K562 (cell line): Measurements from ENCODE around the gene ZDHHC24. TPM values are rescaled to one million over a fixed set of nuclear protein-coding genes. Genes with fewer than 3 reads are reported as not detected.

Source experiments
- ATAC-seq: fragments of 200-7000 bp; cut with Tn5 transposase; 3 replicates; pipeline ENCODE4 v1.9.1; 2020; ENCODE audit warnings: moderate library complexity
- BruUV-seq: library from RNA; stranded (reverse); fragments of 400-500 nt; replicated peaks from 2 replicates; lab custom pipeline; 2021; lab: Mats Ljungman, UMichigan
- CTCF ChIA-PET: fragments of 300-600 bp; formaldehyde crosslinking; extraction: SDS; loops from one replicate; lab custom pipeline; 2021; ENCODE audit warnings: low intra/inter-chr PET ratio; lab: Yijun Ruan, JAX
- POLR2A ChIA-PET: fragments of 300-600, 350-650 bp; sonication (Branson Sonifier 250); formaldehyde crosslinking; extraction: SDS; loops from one replicate; lab custom pipeline; 2021; ENCODE audit warnings: antibody characterized with exemption, inconsistent platforms; lab: Yijun Ruan, JAX
- DNase-seq, 4 experiments: peaks; one replicate each; pipeline versions ENCODE4 v3.0.0 to v3.0.0-alpha.2; 2011 to 2018; ENCODE audit warnings: low spot score in 3 of 4, mixed read lengths in 3 of 4; ENCODE audit errors: extremely low read depth in 1 of 4
- FAIRE-seq: peaks from 2 replicates; lab custom pipeline; 2011; peaks lifted over from hg19 to GRCh38; lab: Jason Lieb, UNC
- H2AFZ ChIP-seq: 2 replicates; pipeline ENCODE4 v1.6.0; 2011; ENCODE audit warnings: low read depth, low read length, control low read depth, inconsistent platforms
- H3K27ac ChIP-seq: fragments of 200-600 bp; 3 replicates; pipeline ENCODE4 v1.8.0; 2011; ENCODE audit warnings: low read depth, mild to moderate bottlenecking, control low read depth, inconsistent platforms, low read length, moderate library complexity, mixed read lengths; ENCODE audit errors: extremely low read depth
- H3K27me3 ChIP-seq, 2 experiments: fragments of 300-600 bp in 1 of 2; 2 replicates in 1 of 2; 3 replicates in 1 of 2; pipeline versions ENCODE4 v1.6.0 to v1.8.0; 2011; ENCODE audit warnings: inconsistent platforms in 2 of 2, low read length in 2 of 2, mild to moderate bottlenecking in 1 of 2, mixed read lengths in 1 of 2, moderate library complexity in 1 of 2; ENCODE audit not compliant: control insufficient read depth in 2 of 2, insufficient read depth in 2 of 2
- H3K36me3 ChIP-seq: fragments of 300-600 bp; 3 replicates; pipeline ENCODE4 v1.8.0; 2011; ENCODE audit warnings: mild to moderate bottlenecking, low read length, inconsistent platforms; ENCODE audit not compliant: control insufficient read depth, insufficient read depth
- H3K4me1 ChIP-seq, 2 experiments: fragments of 200-600 bp in 1 of 2; replicated peaks in 1 of 2; 2 replicates in 1 of 2; 3 replicates in 1 of 2; pipeline versions ENCODE4 v1.5.1 to v1.8.0; 2011; ENCODE audit warnings: inconsistent platforms in 2 of 2, low read length in 2 of 2, mild to moderate bottlenecking in 1 of 2, mixed read lengths in 1 of 2, moderate library complexity in 1 of 2; ENCODE audit not compliant: control insufficient read depth in 2 of 2, insufficient read depth in 2 of 2
- H3K4me2 ChIP-seq: 2 replicates; pipeline ENCODE4 v1.6.1; 2011; ENCODE audit warnings: low read length, control low read depth, inconsistent platforms, mixed read lengths; ENCODE audit not compliant: insufficient read depth
- H3K4me3 ChIP-seq: fragments of 200-600 bp; sonication (generic), shearing (Covaris generic); 2 replicates; pipeline ENCODE4 v1.5.1; 2016; ENCODE audit warnings: control low read depth, inconsistent platforms
- H3K79me2 ChIP-seq: fragments of 200-600 bp; 3 replicates; pipeline ENCODE4 v1.8.0; 2011; ENCODE audit warnings: low read length, inconsistent platforms; ENCODE audit not compliant: control insufficient read depth, insufficient read depth
- H3K9ac ChIP-seq, 2 experiments: 2 replicates each; pipeline versions ENCODE4 v1.6.0 to v1.6.1; 2011; ENCODE audit warnings: low read depth in 2 of 2, low read length in 2 of 2, control low read depth in 1 of 2, inconsistent platforms in 1 of 2, mild to moderate bottlenecking in 1 of 2, mixed read lengths in 1 of 2; ENCODE audit not compliant: insufficient read depth in 1 of 2
- H3K9me1 ChIP-seq: one replicate; pipeline ENCODE4 v1.6.0; 2011; ENCODE audit warnings: inconsistent platforms, mild to moderate bottlenecking, low read length, moderate library complexity; ENCODE audit not compliant: control insufficient read depth, insufficient read depth
- H3K9me3 ChIP-seq: replicated peaks from 2 replicates; pipeline ENCODE4 v1.5.1; 2011; ENCODE audit warnings: low read depth, low read length, inconsistent platforms; ENCODE audit not compliant: control insufficient read depth, insufficient read depth
- H4K20me1 ChIP-seq: replicated peaks from 2 replicates; pipeline ENCODE4 v1.6.1; 2011; ENCODE audit warnings: low read length, inconsistent platforms, mixed read lengths; ENCODE audit not compliant: control insufficient read depth, insufficient read depth
- FOS ChIP-seq: IDR thresholded peaks from 3 replicates; pipeline ENCODE4 v1.6.1; 2011; ENCODE audit not compliant: insufficient read length; ENCODE audit errors: extremely low read depth
- NR2C2 ChIP-seq, 2 experiments: fragments of 200-800 bp in 1 of 2; sonication (Bioruptor generic) in 1 of 2; sonication (generic) in 1 of 2; formaldehyde crosslinking in 1 of 2; IDR thresholded peaks; 2 replicates each; pipeline versions ENCODE4 v1.6.1 to v1.8.0; 2016 to 2022; ENCODE audit warnings: mild to moderate bottlenecking in 1 of 2, missing compliant biosample characterization in 1 of 2, missing genetic modification characterization in 1 of 2, missing genetic modification reagents in 1 of 2
- PHTF2 ChIP-seq: fragments of 250-450 bp; sonication (Bioruptor Pico); IDR thresholded peaks from 2 replicates; pipeline ENCODE4 v1.5.0; 2021; ENCODE audit warnings: mild to moderate bottlenecking
- PURB ChIP-seq: sonication (generic); formaldehyde crosslinking; IDR thresholded peaks from 2 replicates; pipeline ENCODE4 v1.9.0; 2021; ENCODE audit warnings: low read depth, mild to moderate bottlenecking, missing genetic modification reagents
- XRCC5 ChIP-seq: fragments of 200-400 bp; formaldehyde crosslinking; IDR thresholded peaks from 2 replicates; pipeline ENCODE4 v1.6.1; 2017; ENCODE audit warnings: low read depth, mild to moderate bottlenecking, low read length
- ZNF212 ChIP-seq: fragments of 450-650 bp; formaldehyde crosslinking; IDR thresholded peaks from 2 replicates; pipeline ENCODE4 v1.4.0; 2020; ENCODE audit warnings: mild to moderate bottlenecking
- WGBS: fragments of 100-300 bp; shearing (Covaris generic); methylation state at CpG from one replicate; pipeline ENCODE4 v1.1.6; 2016; ENCODE audit warnings: low coverage, mixed read lengths; ENCODE audit not compliant: insufficient coverage; ENCODE audit errors: missing lambda C conversion rate; 5-methylcytosine and 5-hydroxymethylcytosine counted together
- in situ Hi-C: fragments of 300-500 bp; cut with MboI; formaldehyde crosslinking; loops from 4 replicates; pipeline ENCODE4 v1.15.0; 2018; ENCODE audit warnings: inconsistent platforms, mixed read lengths
- intact Hi-C: fragments of 100-400 bp; cut with micrococcal nuclease; formaldehyde crosslinking; loops from 2 replicates; pipeline ENCODE4 v1.14.2; 2022
- polyA plus RNA-seq, 8 experiments: library from polyadenylated mRNA; depleted of rRNA in 4 of 8; stranded (reverse) in 5 of 8; unstranded in 3 of 8; fragments of >200 nt; fragmentation: Nextera tagmentation in 2 of 8; fragmentation: Illumina TruSeq in 1 of 8; extraction: Ambion mirVana in 2 of 8; extraction: Trizol in 1 of 8; gene quantifications; 2 replicates each; pipeline versions ENCODE4 v1.2.1 to v1.2.3, GENCODE V29; 2011 to 2014; ENCODE audit warnings: inconsistent platforms in 1 of 8, missing spikeins in 1 of 8
- total RNA-seq, 7 experiments: library from RNA; depleted of rRNA in 6 of 7; stranded (reverse); fragments of >200 nt in 6 of 7; fragmentation: Illumina TruSeq in 2 of 7; extraction: Trizol in 2 of 7; gene quantifications; 2 replicates each; pipeline versions ENCODE4 v1.2.1 to v1.2.3, GENCODE V29; 2011 to 2021; ENCODE audit warnings: low replicate concordance in 1 of 7

ZDHHC24 gene
- total and polyA plus RNA-seq, 9 of the 15 experiments (the other 6 are each of a cell fraction or from before 2014, with no cell fraction given) = 0.45 to 11.2 (median 2.7) TPM

DNA sequence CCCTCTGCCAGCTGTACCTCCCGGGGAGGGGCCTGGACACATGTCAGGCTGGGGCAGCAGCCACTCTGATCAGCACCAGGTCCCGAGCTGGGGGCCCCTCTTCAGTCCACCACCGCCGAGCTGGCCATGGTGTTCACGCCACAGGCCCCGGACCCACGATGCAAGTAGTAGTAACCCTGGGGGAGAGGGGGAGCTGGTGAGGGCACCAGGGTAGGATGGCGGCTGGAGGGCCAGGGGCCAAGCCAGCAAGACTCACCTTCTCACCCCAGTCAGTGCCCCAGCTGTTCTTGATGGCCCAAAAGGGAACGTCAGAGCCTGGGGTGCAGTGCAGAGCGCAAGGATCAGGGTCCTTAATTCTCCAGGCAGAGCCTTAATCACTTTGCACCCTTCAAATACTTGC, 18.0 kb upstream of the ZDHHC24 start:
- FAIRE-seq (no peak), DNase-seq (no peak), ATAC-seq (no peak)
- Histone ChIP-seq H3K4me1 (peaks cover 15 to 43% of the 10 kb centered on the region in 2 experiments; a peak in 4 of 5 replicates), H3K79me2 (no peaks in the 10 kb centered on the region), H3K9ac (0 out of 4 replicates have a peak overlapping the region, but pooled peaks of 1 of the 2 experiments have one; percentile 11), H3K4me2 (no peak overlapping the region), H3K9me3 (no peaks in the 10 kb centered on the region), H3K36me3 (no peaks in the 10 kb centered on the region), H3K27me3 (peaks cover 0 to 10% of the 10 kb centered on the region in 2 experiments; a peak in 2 of 5 replicates), H3K27ac (no peak overlapping the region), H3K9me1 (no peaks in the 10 kb centered on the region), H4K20me1 (no peaks in the 10 kb centered on the region), H2AFZ (no peak overlapping the region), H3K4me3 (no peak overlapping the region)
- 51% methylated on average over 8 of the region's 10 CpGs for whole genome bisulfite sequencing
- CTCF ChIA-PET = no interaction called here
- TF ChIP-seq PHTF2 (CRISPR knock-in tag) (no peak), FOS (no peak), ZNF212 (CRISPR knock-in tag) (no peak), PURB (CRISPR knock-in tag) (no peak)
- in situ Hi-C loops = no loop called here
- BruUV-seq = no TSS peak
- intact Hi-C loops = no loop called here
- POLR2A ChIA-PET = interaction anchor here (0.8 to 1.2 kb wide), 2 partner anchors 15 to 329 kb away, joined by 4 read pairs; no protein-coding TSS in a partner anchor

DNA sequence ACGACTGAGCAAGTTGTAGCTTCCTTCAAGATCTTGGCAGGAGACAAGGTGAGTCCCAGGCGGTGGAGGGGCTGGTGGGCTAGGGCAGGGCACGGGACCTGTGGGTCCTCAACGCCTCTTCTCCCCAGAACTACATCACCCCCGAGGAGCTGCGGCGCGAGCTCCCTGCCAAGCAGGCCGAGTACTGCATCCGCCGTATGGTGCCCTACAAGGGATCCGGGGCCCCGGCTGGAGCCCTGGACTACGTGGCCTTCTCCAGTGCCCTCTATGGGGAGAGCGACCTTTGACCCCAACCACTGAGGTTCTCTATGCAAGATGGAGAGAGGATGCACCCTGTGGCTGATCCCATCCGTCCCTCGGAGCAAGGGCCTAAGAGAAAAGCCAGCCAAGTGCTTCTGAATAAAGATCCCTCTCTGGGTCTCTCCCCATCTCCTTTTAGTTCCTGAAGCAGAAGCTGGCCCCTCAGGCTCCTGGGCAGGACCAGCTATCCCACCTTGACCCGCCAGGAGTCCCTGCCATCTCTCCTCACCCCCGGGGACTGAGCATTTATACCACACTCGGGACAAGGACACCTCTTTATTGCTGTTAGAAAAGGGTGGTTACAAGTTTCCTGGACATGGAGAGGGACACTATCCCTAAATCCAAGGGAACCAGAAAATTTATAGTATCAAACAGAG, 17.2 kb upstream of the ZDHHC24 start:
- Histone ChIP-seq H3K9ac (no peak overlapping the region), H3K4me1 (peaks cover 12 to 37% of the 10 kb centered on the region in 2 experiments; a peak in 4 of 5 replicates), H3K4me2 (no peak overlapping the region), H3K9me1 (no peaks in the 10 kb centered on the region), H3K36me3 (no peaks in the 10 kb centered on the region), H3K4me3 (no peak overlapping the region), H4K20me1 (no peaks in the 10 kb centered on the region), H3K27ac (no peak overlapping the region), H3K27me3 (peaks cover 0 to 10% of the 10 kb centered on the region in 2 experiments; a peak in 2 of 5 replicates), H3K9me3 (no peaks in the 10 kb centered on the region), H2AFZ (no peak overlapping the region), H3K79me2 (no peaks in the 10 kb centered on the region)
- CTCF ChIA-PET = no interaction called here
- DNase-seq = no peak
- no peak for TF ChIP-seq XRCC5
- TF ChIP-seq NR2C2 (CRISPR knock-in tag; IDR thresholded peaks at IDR 0.05) = no peak
- TF ChIP-seq NR2C2 (tag; IDR thresholded peaks at IDR 0.05) = peak; percentile 25; the same call in 1 of the 2 replicates
- ATAC-seq = no peak
- WGBS = 43% methylated on average over 18 of the region's 20 CpGs
- in situ Hi-C loops = no loop called here
- no peak for FAIRE-seq
- POLR2A ChIA-PET = interaction anchor here (0.6 to 1.6 kb wide), 5 partner anchors 14 to 462 kb away, joined by 3 to 7 read pairs (median 4); partner anchors contain the start of genes ACTN3 and ZDHHC24
- intact Hi-C loops = no loop called here
- BruUV-seq = no TSS peak
